HEK293 (cell line): ENCODE measurements around the gene ARSJ.
"Not testable (repeated sequence)": the region's sequence is repeated elsewhere in the genome, so short reads cannot be mapped to it uniquely, and the experiment has no call there.

ENCODE experiments used
- CTCF ChIA-PET: fragments of 350-600 bp; formaldehyde crosslinking; extraction: SDS; loops from one replicate; lab custom pipeline; 2021; ENCODE audit warnings: antibody characterized with exemption; lab: Yijun Ruan, JAX
- POLR2A ChIA-PET: fragments of 300-600 bp; formaldehyde crosslinking; extraction: SDS; loops from one replicate; lab custom pipeline; 2020; ENCODE audit warnings: antibody characterized with exemption, inconsistent platforms; lab: Yijun Ruan, JAX
- H3K27ac ChIP-seq: fragments of 200-500 bp; sonication (Bioruptor generic); 2 replicates; pipeline ENCODE4 v1.5.1; 2014; ENCODE audit warnings: low read depth, low read length, control low read depth, inconsistent platforms; ENCODE audit errors: extremely low read depth
- H3K36me3 ChIP-seq, 2 experiments: fragments of 200-500 bp in 1 of 2; sonication (Bioruptor generic) in 1 of 2; 1 replicate in 1 of 2; 2 replicates in 1 of 2; pipeline ENCODE4 v1.5.1; 2014 to 2017; ENCODE audit warnings: inconsistent platforms in 2 of 2, low read length in 2 of 2; ENCODE audit not compliant: control insufficient read depth in 2 of 2, insufficient read depth in 1 of 2
- H3K4me1 ChIP-seq: fragments of 200-500 bp; sonication (Bioruptor generic); 2 replicates; pipeline ENCODE4 v1.5.1; 2014; ENCODE audit warnings: mild to moderate bottlenecking, low read length, inconsistent platforms; ENCODE audit not compliant: control insufficient read depth, insufficient read depth
- H3K4me3 ChIP-seq: 2 replicates; pipeline ENCODE4 v1.5.1; 2011; ENCODE audit warnings: low read depth, mild to moderate bottlenecking, control low read depth, low read length, moderate library complexity
- H3K9me3 ChIP-seq: fragments of 200-500 bp; sonication (Bioruptor generic); 2 replicates; pipeline ENCODE4 v1.5.1; 2014; ENCODE audit warnings: low read depth, low read length, inconsistent platforms; ENCODE audit not compliant: control insufficient read depth, insufficient read depth
- EGR2 ChIP-seq: fragments of 450-650 bp; formaldehyde crosslinking; IDR thresholded peaks from 2 replicates; pipeline ENCODE4 v1.5.1; 2016; ENCODE audit warnings: low read depth, missing biosample characterization, missing genetic modification characterization
- GLI2 ChIP-seq: fragments of 450-650 bp; formaldehyde crosslinking; IDR thresholded peaks from 2 replicates; pipeline ENCODE4; 2017; ENCODE audit warnings: missing biosample characterization, missing genetic modification characterization, low read depth, borderline replicate concordance
- GLIS1 ChIP-seq: fragments of 450-650 bp; formaldehyde crosslinking; IDR thresholded peaks from 2 replicates; pipeline ENCODE4 v1.5.1; 2016; ENCODE audit warnings: missing biosample characterization, missing genetic modification characterization
- MEIS1 ChIP-seq: sonication (generic); formaldehyde crosslinking; IDR thresholded peaks from 2 replicates; pipeline ENCODE4 v1.8.1; 2022; ENCODE audit warnings: missing genetic modification reagents, mild to moderate bottlenecking, borderline replicate concordance
- OSR2 ChIP-seq: fragments of 450-650 bp; formaldehyde crosslinking; IDR thresholded peaks from 2 replicates; pipeline ENCODE4 v1.5.1; 2016; ENCODE audit warnings: missing biosample characterization, missing genetic modification characterization
- OVOL3 ChIP-seq: fragments of 450-650 bp; formaldehyde crosslinking; IDR thresholded peaks from 2 replicates; pipeline ENCODE4 v1.5.1; 2016; ENCODE audit warnings: missing biosample characterization, missing genetic modification characterization
- SCRT1 ChIP-seq: fragments of 450-650 bp; formaldehyde crosslinking; IDR thresholded peaks from 2 replicates; pipeline ENCODE4 v1.5.1; 2016; ENCODE audit warnings: missing biosample characterization, missing genetic modification characterization, borderline replicate concordance
- ZNF133 ChIP-seq: fragments of 450-650 bp; formaldehyde crosslinking; IDR thresholded peaks from 2 replicates; pipeline ENCODE4 v1.5.1; 2016; ENCODE audit warnings: missing biosample characterization, missing genetic modification characterization
- ZNF184 ChIP-seq: fragments of 450-650 bp; IDR thresholded peaks from 2 replicates; pipeline ENCODE4 v1.5.1; 2018; ENCODE audit warnings: missing biosample characterization, mild to moderate bottlenecking, missing genetic modification characterization
- ZNF274 ChIP-seq, 2 experiments: fragments of 200-500 bp in 1 of 2; fragments of 450-650 bp in 1 of 2; sonication (Bioruptor generic) in 1 of 2; formaldehyde crosslinking in 1 of 2; IDR thresholded peaks; 2 replicates each; pipeline versions ENCODE4 v1.5.1 to v1.6.1; 2014 to 2016; ENCODE audit warnings: borderline replicate concordance in 1 of 2, inconsistent platforms in 1 of 2, low read length in 1 of 2, missing biosample characterization in 1 of 2, missing genetic modification characterization in 1 of 2
- ZNF302 ChIP-seq: fragments of 450-650 bp; formaldehyde crosslinking; IDR thresholded peaks from 2 replicates; pipeline ENCODE4 v1.5.1; 2016; ENCODE audit warnings: missing biosample characterization, missing genetic modification characterization, low read depth
- ZNF311 ChIP-seq: fragments of 450-650 bp; formaldehyde crosslinking; IDR thresholded peaks from 2 replicates; pipeline ENCODE4 v1.5.1; 2017; ENCODE audit warnings: missing biosample characterization, missing genetic modification characterization, borderline replicate concordance
- ZNF610 ChIP-seq: fragments of 450-650 bp; formaldehyde crosslinking; IDR thresholded peaks from 2 replicates; pipeline ENCODE4 v1.5.1; 2016; ENCODE audit warnings: missing biosample characterization, missing genetic modification characterization, borderline replicate concordance
- ZNF623 ChIP-seq: fragments of 450-650 bp; formaldehyde crosslinking; IDR thresholded peaks from 2 replicates; pipeline ENCODE4 v1.5.1; 2016; ENCODE audit warnings: missing biosample characterization, missing genetic modification characterization
- ZNF629 ChIP-seq: fragments of 450-650 bp; formaldehyde crosslinking; IDR thresholded peaks from 2 replicates; pipeline ENCODE4 v1.5.1; 2017; ENCODE audit warnings: missing biosample characterization, missing genetic modification characterization
- ZNF791 ChIP-seq: fragments of 450-650 bp; formaldehyde crosslinking; IDR thresholded peaks from 2 replicates; pipeline ENCODE4 v1.5.1; 2016; ENCODE audit warnings: missing biosample characterization, missing genetic modification characterization
- ZNF843 ChIP-seq: fragments of 450-650 bp; formaldehyde crosslinking; IDR thresholded peaks from 2 replicates; pipeline ENCODE4 v1.5.1; 2016; ENCODE audit warnings: missing biosample characterization, missing genetic modification characterization
- TF ChIP-seq, protein P1 (sequence below): fragments of 450-650 bp; IDR thresholded peaks from 2 replicates; pipeline ENCODE4 v1.5.1; 2018; ENCODE audit warnings: missing biosample characterization, mild to moderate bottlenecking, missing genetic modification characterization
- TF ChIP-seq, protein P2 (sequence below): fragments of 450-650 bp; formaldehyde crosslinking; IDR thresholded peaks from 2 replicates; pipeline ENCODE4 v1.5.1; 2017; ENCODE audit warnings: missing biosample characterization, missing genetic modification characterization
- TF ChIP-seq, protein P3 (sequence below): fragments of 450-650 bp; formaldehyde crosslinking; IDR thresholded peaks from 2 replicates; pipeline ENCODE4 v1.5.1; 2017; ENCODE audit warnings: missing biosample characterization, missing genetic modification characterization

Gene ARSJ

DNA sequence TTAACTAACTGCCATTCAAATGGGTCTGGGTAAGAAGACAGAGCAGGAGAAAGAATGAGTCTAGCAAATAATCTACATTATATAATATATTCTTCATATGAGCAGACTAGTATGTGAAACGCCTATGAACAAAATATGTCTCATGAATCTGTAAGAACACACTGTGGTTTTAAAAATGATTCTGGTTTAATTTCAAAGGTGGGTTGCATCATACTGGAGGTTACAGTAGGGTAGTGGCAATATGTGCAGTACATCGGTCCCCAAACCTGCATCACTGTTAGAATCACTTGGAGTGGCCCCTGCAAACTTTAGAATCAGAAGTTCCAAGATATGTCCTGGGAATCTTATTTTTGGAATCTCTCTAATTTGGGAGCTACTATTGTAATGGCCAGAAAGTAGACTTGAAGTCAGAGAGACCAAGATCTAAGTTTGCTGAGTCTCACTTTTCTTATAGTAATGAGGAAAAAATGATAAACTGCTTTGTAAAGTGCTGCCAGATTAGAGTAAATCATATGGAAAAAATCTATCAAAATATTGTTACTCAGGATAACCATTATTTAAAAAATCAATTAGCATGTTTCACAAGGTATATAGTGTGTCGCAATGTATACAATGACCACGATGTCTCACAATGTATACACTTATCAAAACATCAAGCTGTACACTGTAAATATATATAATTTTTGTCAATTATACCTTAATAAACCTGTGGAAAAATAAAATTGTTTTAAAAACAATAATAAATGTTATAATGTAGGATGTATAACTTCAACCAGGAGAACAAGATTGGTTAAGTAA lies 37.9 kb upstream of the ARSJ start (continued):
- TF ChIP-seq, protein P1, sequence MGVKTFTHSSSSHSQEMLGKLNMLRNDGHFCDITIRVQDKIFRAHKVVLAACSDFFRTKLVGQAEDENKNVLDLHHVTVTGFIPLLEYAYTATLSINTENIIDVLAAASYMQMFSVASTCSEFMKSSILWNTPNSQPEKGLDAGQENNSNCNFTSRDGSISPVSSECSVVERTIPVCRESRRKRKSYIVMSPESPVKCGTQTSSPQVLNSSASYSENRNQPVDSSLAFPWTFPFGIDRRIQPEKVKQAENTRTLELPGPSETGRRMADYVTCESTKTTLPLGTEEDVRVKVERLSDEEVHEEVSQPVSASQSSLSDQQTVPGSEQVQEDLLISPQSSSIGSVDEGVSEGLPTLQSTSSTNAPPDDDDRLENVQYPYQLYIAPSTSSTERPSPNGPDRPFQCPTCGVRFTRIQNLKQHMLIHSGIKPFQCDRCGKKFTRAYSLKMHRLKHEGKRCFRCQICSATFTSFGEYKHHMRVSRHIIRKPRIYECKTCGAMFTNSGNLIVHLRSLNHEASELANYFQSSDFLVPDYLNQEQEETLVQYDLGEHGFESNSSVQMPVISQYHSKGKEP, result no peak
- TF ChIP-seq, all 188 proteins: peak for 0

DNA sequence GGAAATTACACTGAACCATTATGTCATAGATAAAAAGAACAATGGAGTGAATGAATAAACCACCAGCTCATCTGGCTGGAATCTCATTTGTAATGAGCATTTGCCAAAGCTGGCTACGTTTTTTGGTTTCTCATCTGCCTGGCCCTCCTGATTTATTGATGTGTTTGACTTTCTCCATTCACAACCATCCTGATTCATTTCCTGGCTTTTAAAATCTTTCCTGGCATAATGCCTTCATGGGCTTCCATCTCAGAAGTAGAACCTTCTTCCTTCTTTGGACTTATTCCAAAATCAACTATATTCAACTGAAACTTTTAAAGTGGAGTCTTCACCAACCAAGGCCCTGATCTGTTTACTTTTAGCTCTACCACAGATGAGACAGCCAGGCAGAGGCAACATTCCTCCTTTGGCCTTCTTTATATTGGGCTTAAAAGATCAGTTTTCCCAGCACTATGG lies 36.0 kb upstream of the ARSJ start:
- CTCF ChIA-PET, result no interaction called here
- Histone ChIP-seq H3K27ac (no peak overlapping the region), H3K36me3 (no peaks in the 10 kb centered on the region), H3K4me1 (no peaks in the 10 kb centered on the region; the same call in 1 of the 2 replicates)
- TF ChIP-seq OSR2 (tag by site-specific recombination), result peak; percentile 36; the same call in 1 of the 2 replicates
- TF ChIP-seq ZNF133, result no peak
- TF ChIP-seq ZNF629 (tag by site-specific recombination), result 0 out of 2 replicates have a peak, but pooled peaks have one; percentile 15
- no peak for TF ChIP-seq GLIS1 (tag by site-specific recombination)
- peak; percentile 80 for TF ChIP-seq MEIS1 (CRISPR knock-in tag)
- TF ChIP-seq, protein P2, sequence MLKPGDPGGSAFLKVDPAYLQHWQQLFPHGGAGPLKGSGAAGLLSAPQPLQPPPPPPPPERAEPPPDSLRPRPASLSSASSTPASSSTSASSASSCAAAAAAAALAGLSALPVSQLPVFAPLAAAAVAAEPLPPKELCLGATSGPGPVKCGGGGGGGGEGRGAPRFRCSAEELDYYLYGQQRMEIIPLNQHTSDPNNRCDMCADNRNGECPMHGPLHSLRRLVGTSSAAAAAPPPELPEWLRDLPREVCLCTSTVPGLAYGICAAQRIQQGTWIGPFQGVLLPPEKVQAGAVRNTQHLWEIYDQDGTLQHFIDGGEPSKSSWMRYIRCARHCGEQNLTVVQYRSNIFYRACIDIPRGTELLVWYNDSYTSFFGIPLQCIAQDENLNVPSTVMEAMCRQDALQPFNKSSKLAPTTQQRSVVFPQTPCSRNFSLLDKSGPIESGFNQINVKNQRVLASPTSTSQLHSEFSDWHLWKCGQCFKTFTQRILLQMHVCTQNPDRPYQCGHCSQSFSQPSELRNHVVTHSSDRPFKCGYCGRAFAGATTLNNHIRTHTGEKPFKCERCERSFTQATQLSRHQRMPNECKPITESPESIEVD (tag by site-specific recombination), result peak; percentile 40; the same call in 1 of the 2 replicates
- TF ChIP-seq, all 188 proteins: peak for 4
- Histone ChIP-seq H3K4me3 (no peak overlapping the region), H3K9me3 (no peaks in the 10 kb centered on the region)
- POLR2A ChIA-PET, result interaction anchor here (0.6 to 1.5 kb wide), 3 partner anchors 20 to 213 kb away, joined by 3 to 6 read pairs (median 4); partner anchors contain the start of gene ARSJ

DNA sequence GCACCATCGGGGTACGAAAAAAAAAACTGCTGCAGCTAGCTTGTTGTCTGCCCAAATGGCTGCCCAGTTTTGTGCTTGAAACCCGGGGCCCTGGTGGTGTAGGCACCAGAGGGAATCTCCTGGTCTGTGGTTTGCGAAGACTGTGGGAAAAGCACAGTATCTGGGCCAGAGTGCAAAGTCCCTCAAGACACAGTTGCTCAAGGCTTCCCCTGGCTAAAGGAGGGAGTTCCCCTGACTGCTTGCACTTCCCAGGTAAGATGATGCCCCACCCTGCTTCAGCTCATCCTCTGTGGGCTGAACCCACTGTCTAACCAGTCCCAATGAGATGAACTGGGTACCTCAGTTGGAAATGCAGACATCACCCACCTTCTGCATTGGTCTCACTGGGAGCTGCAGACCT lies 33.8 kb upstream of the ARSJ start:
- H3K9me3 ChIP-seq, POLR2A ChIA-PET, H3K4me1 ChIP-seq, H3K4me3 ChIP-seq, H3K27ac ChIP-seq, H3K36me3 ChIP-seq: not testable (repeated sequence)
- CTCF ChIA-PET, result interaction anchor here (0.7 to 1.0 kb wide), 2 partner anchors 12 to 64 kb away, joined by 3 read pairs; no protein-coding TSS in a partner anchor

DNA sequence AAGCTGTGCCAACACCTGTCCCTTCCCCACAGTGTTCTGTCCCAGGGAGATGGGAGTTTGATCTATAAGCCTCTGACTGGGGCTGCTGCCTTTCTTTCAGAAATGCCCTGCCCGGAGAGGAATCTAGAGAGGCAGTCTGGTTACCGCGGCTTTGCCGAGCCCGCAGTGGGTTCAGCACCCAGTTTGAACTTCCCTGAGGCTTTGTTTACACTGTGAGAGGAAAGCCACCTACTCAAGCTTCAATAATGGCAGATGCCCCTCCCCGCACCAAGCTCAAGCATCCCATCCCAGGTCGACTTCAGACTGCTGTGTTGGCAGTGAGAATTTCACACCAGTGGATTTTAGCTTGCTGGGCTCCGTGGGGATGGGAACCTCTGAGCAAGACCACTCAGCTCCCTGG lies 33.3 kb upstream of the ARSJ start:
- Histone ChIP-seq H3K4me1 (no peaks in the 10 kb centered on the region; the same call in 1 of the 2 replicates), H3K36me3 (no peaks in the 10 kb centered on the region), H3K27ac (no peak overlapping the region), H3K4me3 (no peak overlapping the region), H3K9me3 (no peaks in the 10 kb centered on the region)
- TF ChIP-seq EGR2 (tag by site-specific recombination), result no peak
- no peak for TF ChIP-seq ZNF843 (tag by site-specific recombination)
- TF ChIP-seq GLI2 (tag by site-specific recombination), result no peak
- TF ChIP-seq ZNF184 (tag by site-specific recombination), result no peak
- TF ChIP-seq ZNF610 (tag by site-specific recombination), result no peak
- no peak for TF ChIP-seq OVOL3 (tag by site-specific recombination)
- no peak for TF ChIP-seq ZNF274 (IDR thresholded peaks at IDR 0.05; ENCODE audit: low read length)
- TF ChIP-seq ZNF274 (tag by site-specific recombination; IDR thresholded peaks at IDR 0.05; ENCODE audit: borderline replicate concordance), result no peak
- no peak for TF ChIP-seq ZNF311 (tag by site-specific recombination)
- TF ChIP-seq ZNF791, result no peak
- TF ChIP-seq, protein P3, sequence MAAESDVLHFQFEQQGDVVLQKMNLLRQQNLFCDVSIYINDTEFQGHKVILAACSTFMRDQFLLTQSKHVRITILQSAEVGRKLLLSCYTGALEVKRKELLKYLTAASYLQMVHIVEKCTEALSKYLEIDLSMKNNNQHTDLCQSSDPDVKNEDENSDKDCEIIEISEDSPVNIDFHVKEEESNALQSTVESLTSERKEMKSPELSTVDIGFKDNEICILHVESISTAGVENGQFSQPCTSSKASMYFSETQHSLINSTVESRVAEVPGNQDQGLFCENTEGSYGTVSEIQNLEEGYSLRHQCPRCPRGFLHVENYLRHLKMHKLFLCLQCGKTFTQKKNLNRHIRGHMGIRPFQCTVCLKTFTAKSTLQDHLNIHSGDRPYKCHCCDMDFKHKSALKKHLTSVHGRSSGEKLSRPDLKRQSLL, result no peak
- no peak for TF ChIP-seq ZNF623 (tag by site-specific recombination)
- TF ChIP-seq MEIS1 (CRISPR knock-in tag), result no peak
- TF ChIP-seq ZNF302, result no peak
- no peak for TF ChIP-seq SCRT1 (tag by site-specific recombination)
- CTCF ChIA-PET, result interaction anchor here (1.0 kb wide), 1 partner anchor 12 kb away, joined by 3 read pairs; no protein-coding TSS in a partner anchor
- POLR2A ChIA-PET, result no interaction called here
